ENCODE measurements around the gene LRRC2.
"Not testable (repeated sequence)": the region's sequence is repeated elsewhere in the genome, so short reads cannot be mapped to it uniquely, and the experiment has no call there.

The LRRC2 gene

GRCh38 chr3:46599590-46599989 is 33.5 kb upstream of the LRRC2 start:
- CTCF ChIA-PET = interaction anchor here (3.1 kb wide), 1 partner anchor 111 kb away, joined by 17 read pairs; no protein-coding TSS in a partner anchor
- no peak for TF ChIP-seq CTCF (IDR thresholded peaks at IDR 0.05; ENCODE audit: control extremely low read depth, extremely low read depth, low read depth, missing control alignments)
- POLR2A ChIA-PET = no interaction called here
- DNase-seq (ENCODE audit: extremely low spot score) = no peak

- POLR2A ChIA-PET = no interaction called here
- TF ChIP-seq CTCF (IDR thresholded peaks at IDR 0.05; ENCODE audit: control extremely low read depth, extremely low read depth, low read depth, missing control alignments) = no peak
- CTCF ChIA-PET = no interaction called here
- DNase-seq (ENCODE audit: extremely low spot score) = no peak
These were observed 29.8 kb upstream of the LRRC2 start for GRCh38 chr3:46595819-46596314.

GRCh38 chr3:46594723-46595122 is 28.6 kb upstream of the LRRC2 start:
- ChIA-PET CTCF (interaction anchor here (2.0 kb wide), 1 partner anchor 106 kb away, joined by 7 read pairs; no protein-coding TSS in a partner anchor), POLR2A (no interaction called here)
- TF ChIP-seq CTCF (IDR thresholded peaks at IDR 0.05; ENCODE audit: control extremely low read depth, extremely low read depth, low read depth, missing control alignments) = no peak
- DNase-seq (ENCODE audit: extremely low spot score) = no peak

DNA sequence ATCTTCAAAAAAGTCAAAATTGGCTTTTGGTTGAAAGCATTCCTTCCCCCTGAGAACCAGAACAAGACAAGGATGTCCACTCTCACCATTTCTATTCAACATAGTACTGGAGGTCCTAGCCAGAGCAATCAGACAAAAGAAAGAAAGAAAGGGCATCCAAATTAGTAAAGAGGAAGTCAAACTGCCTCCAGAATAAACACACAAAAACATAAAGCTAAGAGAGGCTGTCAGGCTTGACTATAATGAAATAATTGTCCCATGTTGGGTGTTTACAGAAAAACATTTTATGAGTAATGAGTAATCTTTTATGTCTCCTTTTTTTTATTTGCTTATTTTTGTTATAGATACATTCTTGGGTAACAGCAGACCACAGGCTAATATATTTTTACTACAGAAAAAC is 27.9 kb upstream of the LRRC2 start:
- ChIA-PET CTCF (interaction anchor here (2.0 kb wide), 1 partner anchor 105 kb away, joined by 7 read pairs; no protein-coding TSS in a partner anchor), POLR2A (no interaction called here)
- no peak for DNase-seq (ENCODE audit: extremely low spot score)
- TF ChIP-seq CTCF (IDR thresholded peaks at IDR 0.05; ENCODE audit: control extremely low read depth, extremely low read depth, low read depth, missing control alignments) = no peak

DNA sequence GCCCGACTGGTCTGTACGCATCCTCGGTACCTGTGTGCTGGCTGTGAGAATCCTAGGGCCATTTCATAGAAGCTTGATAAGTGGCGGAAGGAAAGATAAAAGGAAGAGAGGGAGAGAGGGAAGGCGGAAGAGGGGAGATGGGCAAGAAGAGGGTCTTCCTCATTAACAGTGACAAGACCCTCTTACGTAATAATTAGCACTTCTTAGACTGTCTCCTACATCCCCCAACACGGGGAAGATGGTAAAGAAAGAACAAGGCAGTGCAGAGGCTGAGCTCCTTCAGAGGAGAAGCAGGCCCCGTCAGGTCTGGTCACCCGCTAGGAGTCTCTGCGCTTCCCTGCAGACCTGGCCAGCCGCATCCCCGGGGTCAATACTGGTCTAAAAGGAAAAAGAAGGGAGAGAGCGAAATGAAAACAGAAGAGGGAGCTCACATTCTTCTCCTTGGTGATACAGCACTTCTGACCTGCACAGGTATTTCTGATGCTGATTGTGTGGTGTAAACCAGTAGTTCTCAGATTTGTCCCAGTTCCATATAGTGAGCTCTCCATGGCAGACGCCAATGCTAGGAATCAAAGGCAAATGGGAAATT is 27.3 kb upstream of the LRRC2 start:
- DNase-seq (ENCODE audit: extremely low spot score) = no peak
- ChIA-PET POLR2A (no interaction called here), CTCF (interaction anchor here (2.0 kb wide), 1 partner anchor 104 kb away, joined by 7 read pairs; no protein-coding TSS in a partner anchor)
- TF ChIP-seq CTCF (IDR thresholded peaks at IDR 0.05; ENCODE audit: control extremely low read depth, extremely low read depth, low read depth, missing control alignments) = no peak

DNA sequence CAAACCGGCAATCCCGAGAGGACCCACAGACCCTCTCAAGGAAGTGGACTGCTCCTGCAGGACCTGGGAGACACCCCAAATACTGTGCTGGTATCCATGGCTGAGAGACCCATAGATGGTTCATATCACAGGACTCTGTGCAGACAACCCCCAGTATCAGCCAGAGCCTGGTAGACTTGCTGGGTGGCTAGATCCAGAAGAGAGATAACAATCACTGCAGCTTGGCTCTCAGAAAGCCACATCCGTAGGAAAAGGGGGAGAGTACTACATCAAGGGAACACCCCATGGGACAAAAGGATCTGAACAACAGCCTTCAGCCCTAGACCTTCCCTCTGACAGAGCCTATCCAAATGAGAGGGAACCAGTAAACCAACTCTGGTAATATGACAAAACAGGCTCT is 21.2 kb upstream of the LRRC2 start:
- DNase-seq (ENCODE audit: extremely low spot score); POLR2A ChIA-PET: not testable (repeated sequence)
- CTCF ChIA-PET = interaction anchor here (1.3 to 1.9 kb wide), 3 partner anchors 29 to 143 kb away, joined by 3 to 8 read pairs (median 4); no protein-coding TSS in a partner anchor

GRCh38 chr3:46586738-46587246 is 20.7 kb upstream of the LRRC2 start:
- ChIA-PET POLR2A (no interaction called here), CTCF (interaction anchor here (1.3 to 1.9 kb wide), 3 partner anchors 28 to 142 kb away, joined by 3 to 8 read pairs (median 4); no protein-coding TSS in a partner anchor)
- TF ChIP-seq CTCF (IDR thresholded peaks at IDR 0.05; ENCODE audit: control extremely low read depth, extremely low read depth, low read depth, missing control alignments) = no peak
- no peak for DNase-seq (ENCODE audit: extremely low spot score)

Data from GM10248 (cell line).